SU-DHL-6 (cell line): ENCODE measurements around the gene KNCN.

Source experiments
- CTCF ChIP-seq: fragments of 200-600 bp; sonication (generic); IDR thresholded peaks from one replicate; pipeline ENCODE4 v1.5.1; 2017; ENCODE audit warnings: antibody characterized with exemption, mild to moderate bottlenecking, low read length, moderate library complexity; ENCODE audit not compliant: insufficient read depth, poor library complexity, severe bottlenecking
- EZH2phosphoT487 ChIP-seq: fragments of 200-600 bp; sonication (generic), shearing (Covaris generic); conservative IDR thresholded peaks from 2 replicates; pipeline ENCODE4 v1.6.1; 2018; ENCODE audit warnings: mild to moderate bottlenecking, antibody characterized with exemption, low read length, moderate library complexity, mixed read lengths

- no peak for TF ChIP-seq CTCF
- TF ChIP-seq EZH2phosphoT487: no peak
Observed at GRCh38 chr1:46539972-46540371, 11.5 kb downstream of the KNCN start.
